Measurements from ENCODE around the gene STK11IP.

Gene STK11IP

DNA sequence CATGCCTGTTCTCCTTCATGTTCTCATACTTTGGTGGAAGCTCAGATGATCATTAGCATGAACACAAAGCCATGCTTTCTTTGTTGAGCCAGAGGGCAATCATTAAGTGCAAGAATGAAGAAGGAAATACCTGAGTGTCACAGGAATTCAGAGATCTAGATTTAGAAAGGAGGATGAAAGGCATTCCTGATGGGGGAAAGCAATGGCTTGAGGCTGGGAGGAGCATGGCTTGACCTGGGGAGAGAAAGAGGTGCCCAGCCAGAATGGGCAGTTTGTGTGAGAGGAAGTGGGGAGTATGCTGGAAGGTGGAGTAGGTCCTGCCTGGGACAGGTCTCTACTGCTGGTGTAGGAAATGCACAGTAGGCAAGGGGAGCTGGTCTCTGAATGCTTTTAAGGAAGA lies 64.9 kb downstream of the STK11IP start:
- Histone ChIP-seq H3K4me1 (ENCODE audit: control insufficient read depth, insufficient read depth, low read length) (no peaks in the 10 kb centered on the region), H3K36me3 (ENCODE audit: control insufficient read depth in 2 of 2, insufficient read depth in 1 of 2, low read length in 2 of 2) (no peaks in the 10 kb centered on the region), H3K27ac (ENCODE audit: extremely low read depth, low read depth, low read length) (no peak overlapping the region), H3K4me3 (ENCODE audit: low read depth, low read length) (no peak overlapping the region), H3K9me3 (ENCODE audit: control insufficient read depth, insufficient read depth, low read depth, low read length) (no peaks in the 10 kb centered on the region)
- ChIA-PET CTCF (interaction anchor here (1.3 kb wide), 1 partner anchor 9 kb away, joined by 3 read pairs; no protein-coding TSS in a partner anchor), POLR2A (no interaction called here)
- TF ChIP-seq ZNF664 (tag by site-specific recombination; IDR thresholded peaks at IDR 0.05): no peak

DNA sequence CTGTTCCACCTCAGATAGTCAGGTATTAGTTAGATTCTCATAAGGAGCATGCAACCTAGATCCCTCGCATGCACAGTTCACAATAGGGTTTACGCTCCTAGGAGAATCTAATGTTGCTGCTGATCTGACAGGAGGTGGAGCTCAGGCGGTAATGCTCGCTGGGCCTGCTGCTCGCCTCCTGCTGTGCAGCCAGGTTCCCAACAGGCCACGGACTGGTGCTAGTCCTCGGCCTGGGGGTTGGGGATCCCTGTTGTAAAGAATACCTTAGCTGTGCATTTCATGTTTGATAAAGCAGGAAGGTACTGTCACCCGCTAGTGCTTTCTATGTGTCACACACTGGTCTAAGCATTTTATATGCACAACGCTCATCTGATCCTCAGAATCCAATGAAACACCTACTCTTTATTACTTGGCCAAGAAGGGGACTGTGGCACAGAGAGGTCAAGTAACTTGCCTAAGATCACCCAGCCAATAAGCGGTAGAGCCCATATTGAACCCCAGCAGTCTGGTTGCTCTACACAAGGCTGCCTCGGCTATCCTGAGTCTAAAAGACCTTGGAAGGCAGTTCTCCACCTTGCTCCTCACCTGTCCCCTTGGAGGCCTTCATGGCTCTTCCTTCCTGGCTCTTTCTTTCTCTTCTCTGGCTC lies 65.6 kb downstream of the STK11IP start:
- no peak overlapping the region for H3K27ac ChIP-seq (ENCODE audit: extremely low read depth, low read depth, low read length)
- POLR2A ChIA-PET: no interaction called here
- CTCF ChIA-PET: interaction anchor here (0.8 kb wide), 1 partner anchor 20 kb away, joined by 4 read pairs; no protein-coding TSS in a partner anchor

GRCh38 chr2:219664041-219664440 lies 66.4 kb downstream of the STK11IP start:
- no peaks in the 10 kb centered on the region for H3K9me3 ChIP-seq (ENCODE audit: control insufficient read depth, insufficient read depth, low read depth, low read length)
- H3K36me3 ChIP-seq (ENCODE audit: control insufficient read depth in 2 of 2, insufficient read depth in 1 of 2, low read length in 2 of 2): no peaks in the 10 kb centered on the region
- no peak overlapping the region for H3K27ac ChIP-seq (ENCODE audit: extremely low read depth, low read depth, low read length)
- no peaks in the 10 kb centered on the region for H3K4me1 ChIP-seq (ENCODE audit: control insufficient read depth, insufficient read depth, low read length)
- H3K4me3 ChIP-seq (ENCODE audit: low read depth, low read length): no peak overlapping the region
- POLR2A ChIA-PET: no interaction called here
- CTCF ChIA-PET: interaction anchor here (0.8 to 0.9 kb wide), 2 partner anchors 21 to 104 kb away, joined by 3 to 4 read pairs; no protein-coding TSS in a partner anchor
- TF ChIP-seq GLI2 (tag by site-specific recombination; IDR thresholded peaks at IDR 0.05; ENCODE audit: borderline replicate concordance, low read depth) (no peak), ZEB2 (tag by site-specific recombination; IDR thresholded peaks at IDR 0.05) (no peak), ZBTB1 (tag by site-specific recombination; IDR thresholded peaks at IDR 0.05) (no peak), ZNF341 (tag by site-specific recombination; IDR thresholded peaks at IDR 0.05; ENCODE audit: low read depth) (no peak), ZBTB8A (tag by site-specific recombination; IDR thresholded peaks at IDR 0.05) (no peak), ZNF473 (tag by site-specific recombination; IDR thresholded peaks at IDR 0.05) (no peak), ZNF311 (tag by site-specific recombination; IDR thresholded peaks at IDR 0.05; ENCODE audit: borderline replicate concordance) (no peak), CTCF (tag by site-specific recombination; IDR thresholded peaks at IDR 0.05) (no peak), ZNF701 (tag by site-specific recombination; IDR thresholded peaks at IDR 0.05) (no peak), ZNF664 (tag by site-specific recombination; IDR thresholded peaks at IDR 0.05) (no peak), ZNF660 (tag by site-specific recombination; IDR thresholded peaks at IDR 0.05) (no peak), ZFP41 (tag by site-specific recombination; IDR thresholded peaks at IDR 0.05; ENCODE audit: borderline replicate concordance) (no peak), KLF7 (tag by site-specific recombination; IDR thresholded peaks at IDR 0.05; ENCODE audit: borderline replicate concordance) (no peak), ZNF692 (tag by site-specific recombination; IDR thresholded peaks at IDR 0.05) (no peak), MZF1 (tag by site-specific recombination; IDR thresholded peaks at IDR 0.05; ENCODE audit: borderline replicate concordance) (no peak), BCL11B (tag by site-specific recombination; IDR thresholded peaks at IDR 0.05; ENCODE audit: low read depth) (no peak)
- TF ChIP-seq, protein P1, sequence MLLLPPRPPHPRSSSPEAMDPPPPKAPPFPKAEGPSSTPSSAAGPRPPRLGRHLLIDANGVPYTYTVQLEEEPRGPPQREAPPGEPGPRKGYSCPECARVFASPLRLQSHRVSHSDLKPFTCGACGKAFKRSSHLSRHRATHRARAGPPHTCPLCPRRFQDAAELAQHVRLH (tag by site-specific recombination; IDR thresholded peaks at IDR 0.05): no peak

More for the DNA sequence above, 65.6 kb downstream of the STK11IP start:
- no peak for TF ChIP-seq ZBTB8A (tag by site-specific recombination; IDR thresholded peaks at IDR 0.05)
- TF ChIP-seq ZNF830 (tag by site-specific recombination; IDR thresholded peaks at IDR 0.05; ENCODE audit: low read depth): no peak
- TF ChIP-seq ZNF521 (tag by site-specific recombination; IDR thresholded peaks at IDR 0.05): no peak
- no peak for TF ChIP-seq RBAK (tag by site-specific recombination; IDR thresholded peaks at IDR 0.05)
- no peak for TF ChIP-seq ZSCAN5A (tag by site-specific recombination; IDR thresholded peaks at IDR 0.05)
- TF ChIP-seq ZNF548 (tag by site-specific recombination; IDR thresholded peaks at IDR 0.05): no peak
- TF ChIP-seq ZNF114 (tag by site-specific recombination; IDR thresholded peaks at IDR 0.05): no peak
- no peak for TF ChIP-seq ZNF670 (tag by site-specific recombination; IDR thresholded peaks at IDR 0.05; ENCODE audit: low read depth)
- TF ChIP-seq, protein P2, sequence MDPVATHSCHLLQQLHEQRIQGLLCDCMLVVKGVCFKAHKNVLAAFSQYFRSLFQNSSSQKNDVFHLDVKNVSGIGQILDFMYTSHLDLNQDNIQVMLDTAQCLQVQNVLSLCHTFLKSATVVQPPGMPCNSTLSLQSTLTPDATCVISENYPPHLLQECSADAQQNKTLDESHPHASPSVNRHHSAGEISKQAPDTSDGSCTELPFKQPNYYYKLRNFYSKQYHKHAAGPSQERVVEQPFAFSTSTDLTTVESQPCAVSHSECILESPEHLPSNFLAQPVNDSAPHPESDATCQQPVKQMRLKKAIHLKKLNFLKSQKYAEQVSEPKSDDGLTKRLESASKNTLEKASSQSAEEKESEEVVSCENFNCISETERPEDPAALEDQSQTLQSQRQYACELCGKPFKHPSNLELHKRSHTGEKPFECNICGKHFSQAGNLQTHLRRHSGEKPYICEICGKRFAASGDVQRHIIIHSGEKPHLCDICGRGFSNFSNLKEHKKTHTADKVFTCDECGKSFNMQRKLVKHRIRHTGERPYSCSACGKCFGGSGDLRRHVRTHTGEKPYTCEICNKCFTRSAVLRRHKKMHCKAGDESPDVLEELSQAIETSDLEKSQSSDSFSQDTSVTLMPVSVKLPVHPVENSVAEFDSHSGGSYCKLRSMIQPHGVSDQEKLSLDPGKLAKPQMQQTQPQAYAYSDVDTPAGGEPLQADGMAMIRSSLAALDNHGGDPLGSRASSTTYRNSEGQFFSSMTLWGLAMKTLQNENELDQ (tag by site-specific recombination; IDR thresholded peaks at IDR 0.05; ENCODE audit: low read depth): no peak
- no peaks in the 10 kb centered on the region for H3K9me3 ChIP-seq (ENCODE audit: control insufficient read depth, insufficient read depth, low read depth, low read length)
- no peaks in the 10 kb centered on the region for H3K4me1 ChIP-seq (ENCODE audit: control insufficient read depth, insufficient read depth, low read length)
- H3K4me3 ChIP-seq (ENCODE audit: low read depth, low read length): no peak overlapping the region
- H3K36me3 ChIP-seq (ENCODE audit: control insufficient read depth in 2 of 2, insufficient read depth in 1 of 2, low read length in 2 of 2): no peaks in the 10 kb centered on the region

All from HEK293 (cell line).